GM21723 (cell line): ENCODE results near the gene ZNF180.
"Not testable (repeated sequence)": the region's sequence is repeated elsewhere in the genome, so short reads cannot be mapped to it uniquely, and the experiment has no call there.

Source experiments
- ATAC-seq: cut with Tn5 transposase; IDR thresholded peaks from one replicate; pipeline ENCODE4 v1.9.1; 2021; ENCODE audit warnings: mild to moderate bottlenecking, moderate library complexity; ENCODE audit not compliant: unreplicated experiment

Gene ZNF180

DNA sequence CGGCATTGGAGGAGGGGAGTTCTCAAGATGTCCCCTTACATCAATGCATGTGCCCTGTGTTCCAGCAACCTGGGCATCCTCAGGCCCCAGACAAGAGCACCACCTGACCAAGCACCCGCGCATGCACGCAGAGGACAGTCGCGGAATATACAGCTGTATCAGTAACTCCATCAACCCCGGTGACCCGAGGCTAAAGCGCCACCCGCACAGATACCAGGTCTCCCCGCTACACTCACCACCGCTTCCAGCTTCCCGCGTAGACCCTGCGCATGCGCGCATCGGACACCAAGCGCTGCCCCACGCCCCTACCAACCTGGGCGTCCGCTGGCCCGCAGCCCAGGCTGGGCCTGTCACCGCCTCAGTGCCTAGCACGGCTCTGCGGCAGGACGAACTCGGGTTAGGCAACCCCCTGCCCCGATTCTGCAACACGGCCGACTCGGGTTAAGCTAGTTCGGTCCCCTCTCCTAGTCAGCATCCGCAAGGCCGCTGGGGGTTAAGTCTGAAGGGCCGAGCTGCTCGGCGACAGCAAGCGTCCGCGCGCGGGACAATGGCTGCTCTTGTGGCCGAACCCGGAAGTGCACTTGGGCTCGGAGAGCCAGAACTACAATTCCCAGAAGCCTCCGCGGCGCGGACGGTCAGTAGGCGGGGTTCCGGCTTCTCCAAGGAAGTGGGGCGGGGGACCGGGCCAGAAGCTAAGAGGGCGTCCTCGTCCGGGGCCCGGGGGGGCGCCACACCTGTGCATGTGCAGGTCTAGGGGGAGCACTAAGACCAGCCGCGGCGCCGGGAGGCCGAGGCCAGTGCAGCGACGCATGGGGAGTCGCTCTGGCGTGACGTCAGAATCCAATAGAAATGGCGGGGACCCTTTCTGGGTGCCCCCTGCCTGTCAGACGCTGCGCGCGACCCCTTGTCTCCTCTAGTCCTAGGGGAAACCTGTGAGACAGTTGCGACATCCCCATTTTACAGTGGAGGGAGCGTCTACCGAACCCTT lies at the start of gene ZNF180:
TSS of gene ZNF180 (minus strand) at position 561 of the 988 bp plus-strand sequence. CDS start 3,188 bp downstream, outside the sequence.
- peak; percentile 81 for ATAC-seq

DNA sequence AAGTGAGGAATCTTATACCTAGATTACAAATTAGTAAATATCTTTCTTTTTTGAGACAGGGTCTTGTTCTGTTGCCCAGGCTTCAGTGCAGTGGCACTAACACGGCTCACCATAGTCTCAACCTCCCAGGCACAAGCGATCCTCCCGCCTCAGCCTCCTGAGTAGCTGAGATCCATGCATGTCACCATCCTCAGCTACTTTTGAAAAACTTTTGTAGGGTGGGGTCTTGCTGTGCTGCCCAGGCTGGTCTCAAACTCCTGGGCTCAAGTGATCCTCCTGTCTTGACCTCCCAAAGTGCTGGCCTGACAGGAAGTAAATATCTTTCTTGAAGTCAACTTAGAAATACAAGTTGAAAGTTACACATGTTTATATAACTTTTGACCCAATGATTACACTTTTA lies 49.2 kb upstream of the ZNF180 start:
- ATAC-seq, result no peak

DNA sequence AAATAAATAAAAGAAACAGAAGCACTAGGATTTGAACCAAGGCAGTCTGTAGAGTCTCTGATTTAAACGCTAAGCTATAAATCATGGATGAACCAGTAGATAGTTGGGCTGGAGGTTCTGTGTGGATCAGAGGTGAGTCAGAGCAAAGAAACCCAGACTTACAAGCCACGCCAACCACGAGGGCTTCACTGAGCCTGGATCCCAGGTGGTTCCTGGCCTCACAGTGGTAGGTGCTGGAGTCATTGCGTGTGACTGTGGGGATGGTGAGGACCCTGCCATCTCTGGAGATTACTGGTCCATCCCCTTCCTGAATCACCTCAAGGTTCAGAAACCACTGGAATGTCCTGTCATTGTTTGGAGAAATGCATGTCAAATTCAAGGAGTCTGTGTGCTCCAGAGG lies 48.4 kb upstream of the ZNF180 start:
- ATAC-seq, result no peak

DNA sequence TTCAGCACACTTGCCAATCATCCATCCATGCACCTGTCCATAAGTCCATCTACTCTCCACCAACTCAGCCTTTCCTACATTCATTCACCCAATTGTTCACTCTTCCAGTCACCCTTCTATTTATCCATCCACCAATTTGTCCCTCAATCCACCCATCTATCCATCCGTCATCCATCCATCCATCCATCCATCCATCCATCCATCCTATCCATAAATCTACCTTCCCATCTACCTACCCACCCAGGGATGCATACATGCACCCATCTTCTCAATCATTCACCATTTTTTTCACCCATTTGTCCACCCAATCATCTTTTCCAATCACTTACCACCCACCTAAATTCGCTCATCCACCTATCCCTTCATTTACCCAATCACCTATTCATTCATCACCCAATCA lies 43.7 kb upstream of the ZNF180 start:
- no peak for ATAC-seq

DNA sequence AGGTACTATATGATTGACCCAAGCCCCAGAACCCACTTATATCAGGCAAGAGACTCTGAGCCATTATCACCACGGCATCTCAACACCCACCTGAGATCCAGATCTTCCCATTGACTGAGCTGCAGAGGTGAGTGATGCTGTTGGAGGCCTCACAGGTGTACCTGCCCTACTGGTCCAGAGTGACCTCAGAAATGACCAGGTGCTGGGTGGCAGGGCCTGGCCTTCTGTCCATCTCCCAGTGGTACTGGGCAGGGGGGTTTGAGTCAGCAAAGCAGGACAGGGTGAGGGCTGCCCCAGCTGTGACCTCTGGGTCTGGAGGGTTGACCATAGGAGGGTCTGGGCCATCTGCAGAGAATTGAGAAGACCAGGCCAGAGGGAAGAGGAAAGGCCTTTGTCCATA lies 42.3 kb upstream of the ZNF180 start:
- no peak for ATAC-seq

DNA sequence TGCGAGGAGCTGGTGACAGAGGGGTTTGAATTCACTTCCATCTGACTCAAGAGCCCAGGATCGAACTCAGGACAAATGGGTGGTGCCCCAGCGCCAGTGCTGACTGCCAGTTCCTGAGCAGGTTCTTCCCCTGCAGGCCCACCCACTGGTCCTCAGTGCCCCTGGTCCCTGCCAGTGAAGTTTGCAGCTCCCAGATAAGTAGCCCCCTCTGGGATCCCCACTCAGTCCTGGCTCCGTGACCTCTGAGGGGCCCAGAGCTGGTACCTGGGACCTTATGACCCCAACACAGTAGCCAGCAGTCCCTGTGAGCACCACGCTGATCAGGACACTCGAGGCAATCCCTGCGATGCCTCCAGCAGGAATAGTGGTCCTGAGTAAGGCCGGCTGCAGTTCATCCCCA lies 40.4 kb upstream of the ZNF180 start:
- ATAC-seq, result no peak

DNA sequence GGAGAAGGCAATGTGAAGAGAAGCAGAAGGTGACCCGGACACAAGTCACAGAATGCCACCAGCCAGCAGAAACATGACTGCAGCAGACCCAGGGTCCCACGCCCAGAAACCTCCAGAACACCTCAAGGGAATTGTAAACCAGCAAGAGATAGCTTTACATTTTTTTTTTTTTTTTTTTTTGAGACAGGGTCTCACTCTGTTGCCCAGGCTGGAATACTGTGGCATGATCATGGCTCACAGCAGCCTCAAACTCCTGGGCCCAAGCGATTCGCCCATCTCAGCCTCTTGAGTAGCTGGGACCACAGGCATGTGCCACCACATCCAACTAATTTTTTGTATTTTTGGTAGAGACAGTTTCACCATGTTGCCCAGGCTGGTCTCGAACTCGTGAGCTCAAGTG lies 39.7 kb upstream of the ZNF180 start:
- no peak for ATAC-seq

DNA sequence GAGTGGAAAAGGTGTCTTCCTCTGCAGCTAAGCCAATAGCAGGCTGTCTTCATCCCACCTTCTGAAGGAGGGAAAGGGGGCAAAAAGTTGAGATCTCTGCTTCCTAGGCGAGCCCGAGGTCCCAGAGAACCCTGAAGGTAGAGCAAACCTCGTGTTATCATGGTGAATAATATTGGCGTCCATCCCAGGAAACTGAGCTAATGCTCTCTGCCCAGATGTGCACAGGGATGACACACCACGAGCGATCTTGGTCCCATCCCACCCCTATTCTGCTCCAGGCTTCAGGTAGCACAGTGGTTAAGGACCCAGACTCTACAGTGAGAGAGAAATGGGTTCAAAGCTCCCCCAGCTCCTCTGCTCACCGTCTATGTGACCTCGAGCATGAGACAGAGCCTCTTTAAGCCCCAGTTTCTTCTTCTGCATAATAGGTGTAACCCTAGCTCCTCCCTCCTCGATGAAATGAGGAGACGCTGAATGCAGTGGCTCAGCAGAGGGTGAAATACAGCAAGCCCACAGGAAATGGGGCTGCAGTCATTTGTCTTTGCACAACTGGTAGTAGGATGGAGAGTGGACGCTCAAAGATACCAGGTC lies 39.0 kb upstream of the ZNF180 start:
- no peak for ATAC-seq

DNA sequence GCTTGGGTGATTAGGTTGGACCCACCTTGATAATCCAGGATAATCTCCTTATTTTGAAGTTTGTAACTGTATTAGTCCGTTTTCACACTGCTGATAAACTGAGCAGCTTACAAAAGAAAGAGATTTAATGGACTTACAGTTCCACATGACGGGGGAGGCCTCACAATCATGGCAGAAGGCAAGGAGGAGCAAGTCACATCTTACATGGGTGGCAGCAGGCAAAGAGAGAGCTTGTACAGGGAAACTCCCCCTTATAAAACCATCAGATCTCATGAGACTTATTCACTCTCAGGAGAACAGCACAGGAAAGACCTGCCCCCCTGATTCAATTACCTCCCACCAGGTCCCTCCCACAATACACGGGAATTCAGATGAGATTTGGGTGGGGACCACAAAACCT lies 35.0 kb upstream of the ZNF180 start:
- ATAC-seq, result not testable (repeated sequence)

DNA sequence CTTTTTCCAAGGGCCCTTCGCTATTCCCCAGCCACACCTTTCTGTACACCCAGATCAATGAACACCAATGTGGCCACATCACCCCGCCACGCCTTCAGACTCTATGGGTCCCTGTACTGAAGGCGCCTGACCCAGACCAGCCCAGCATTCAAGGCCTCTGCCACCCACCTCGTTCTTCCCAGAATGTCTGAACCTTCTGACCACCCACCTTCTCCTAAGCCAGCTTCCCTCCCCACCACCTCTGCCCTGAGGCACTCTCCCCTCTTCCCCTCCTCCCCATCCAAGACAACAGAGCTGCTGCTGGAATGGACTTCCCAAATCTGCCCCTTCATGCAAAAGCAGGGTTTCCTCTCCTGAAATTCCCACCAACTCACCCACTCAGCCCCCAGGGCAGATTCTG lies 32.5 kb upstream of the ZNF180 start:
- ATAC-seq, result no peak

DNA sequence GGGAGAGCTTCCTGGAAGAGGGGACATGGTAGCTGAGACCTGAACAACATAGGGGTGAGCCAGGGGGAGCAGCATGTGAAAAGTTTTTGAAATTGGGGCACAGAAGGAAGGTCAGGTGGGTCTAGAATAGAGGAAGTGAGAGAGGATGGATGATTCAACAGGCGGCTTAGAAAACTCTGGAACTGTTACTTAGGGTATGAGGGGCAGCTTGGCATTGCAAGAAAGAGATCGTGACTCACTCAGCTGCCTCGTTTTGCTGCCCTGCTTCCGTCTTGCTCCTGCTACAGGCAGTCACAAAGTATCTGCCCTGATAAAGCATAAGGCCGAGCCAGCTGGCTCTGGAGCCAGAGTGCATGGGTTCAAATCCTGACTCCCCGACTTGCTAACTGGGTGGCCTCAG lies 30.5 kb upstream of the ZNF180 start:
- ATAC-seq, result no peak

DNA sequence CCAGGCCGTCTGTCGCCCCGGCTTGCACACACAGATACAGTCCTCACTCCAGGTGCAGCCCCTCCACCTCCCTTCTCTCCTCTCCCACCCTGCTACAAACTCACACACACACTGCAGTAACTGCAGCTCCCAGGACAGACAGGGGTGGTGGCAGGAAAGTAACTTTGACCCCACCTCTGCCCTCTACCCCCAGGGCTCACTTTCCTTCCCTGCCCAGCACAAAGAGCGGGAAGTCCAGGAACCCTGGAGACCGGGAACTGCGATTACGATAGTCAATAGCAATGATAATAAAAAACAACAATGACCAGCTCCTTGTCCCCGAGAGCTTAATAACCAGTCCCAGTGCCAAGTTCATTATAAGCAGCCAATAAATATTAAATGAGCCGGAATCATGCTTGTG lies 29.2 kb upstream of the ZNF180 start, which contains the start of gene CEACAM20:
TSS of gene CEACAM20 (minus strand) at position 140 of the 400 bp plus-strand sequence. CDS start 166 bp downstream, outside the sequence.
- no peak for ATAC-seq

DNA sequence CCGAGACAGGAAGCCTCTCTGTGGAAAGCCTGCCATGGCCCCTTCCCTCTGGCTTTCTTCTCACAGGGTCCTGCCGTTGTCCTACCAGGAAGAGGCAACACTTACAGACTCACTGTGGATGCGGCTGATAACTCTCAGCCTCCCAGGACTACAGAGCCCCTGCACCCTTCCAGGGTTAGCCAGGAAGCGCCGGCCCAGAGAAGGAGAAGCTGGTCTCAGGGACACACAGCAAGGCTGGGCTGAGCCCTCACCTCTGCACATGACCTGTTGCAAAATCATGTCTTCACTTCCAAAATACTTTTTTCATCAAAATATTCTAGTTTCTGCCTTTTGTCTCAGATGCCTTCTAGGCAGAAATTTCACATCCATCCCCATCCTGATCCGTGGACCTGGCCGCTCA lies 27.2 kb upstream of the ZNF180 start:
- no peak for ATAC-seq

DNA sequence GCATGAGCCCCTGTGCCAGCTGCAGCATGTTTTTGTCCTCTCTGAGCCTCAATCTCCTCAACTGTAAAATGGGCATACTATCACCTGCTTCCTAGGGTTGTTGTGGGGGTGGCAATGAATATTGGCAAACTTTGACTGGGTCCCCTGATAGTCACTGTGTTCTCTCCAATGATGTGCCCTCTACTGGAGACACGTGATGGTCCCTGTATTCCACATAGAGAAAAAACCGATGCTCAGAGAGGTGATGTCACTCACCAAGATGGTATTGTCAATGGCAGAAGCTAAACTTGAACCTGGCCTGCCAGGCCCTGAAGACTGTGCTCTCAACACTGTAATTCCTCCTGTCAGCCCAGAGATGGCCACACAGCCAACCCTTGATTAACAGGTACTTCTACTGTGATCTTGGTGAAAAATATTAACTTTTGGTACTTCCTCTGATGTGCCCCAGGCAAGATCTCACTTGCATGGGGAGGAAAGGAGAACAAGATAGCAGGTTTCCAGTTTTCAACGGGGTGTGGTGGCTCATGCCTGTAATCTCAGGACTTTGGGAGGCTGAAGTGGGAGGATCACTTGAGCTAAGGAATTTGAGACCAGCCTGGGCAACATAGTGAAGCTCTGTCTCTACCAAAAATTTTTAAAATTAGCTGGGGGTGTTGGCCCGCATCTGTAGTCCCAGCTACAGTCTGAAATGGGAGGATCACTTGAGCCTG lies 25.6 kb upstream of the ZNF180 start:
- no peak for ATAC-seq

DNA sequence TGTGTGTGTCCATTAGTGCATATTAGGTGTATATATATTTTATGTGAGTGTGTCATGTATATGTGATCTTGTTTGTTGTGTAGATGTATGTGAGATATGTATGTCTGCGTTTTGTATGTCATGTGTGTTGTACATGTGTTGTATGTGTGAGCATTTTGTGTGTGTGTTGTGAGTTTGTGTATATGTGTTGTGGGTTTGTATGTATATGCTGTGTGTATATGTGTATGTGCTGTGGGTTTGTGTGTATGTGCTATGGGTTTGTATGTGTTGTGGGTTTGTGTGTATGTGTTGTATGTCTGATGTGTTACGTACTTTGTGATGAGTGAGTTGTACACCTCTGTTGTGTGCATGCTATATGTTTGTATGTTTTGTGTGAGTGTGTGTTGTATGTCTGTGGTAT lies 21.0 kb upstream of the ZNF180 start:
- ATAC-seq, result no peak

DNA sequence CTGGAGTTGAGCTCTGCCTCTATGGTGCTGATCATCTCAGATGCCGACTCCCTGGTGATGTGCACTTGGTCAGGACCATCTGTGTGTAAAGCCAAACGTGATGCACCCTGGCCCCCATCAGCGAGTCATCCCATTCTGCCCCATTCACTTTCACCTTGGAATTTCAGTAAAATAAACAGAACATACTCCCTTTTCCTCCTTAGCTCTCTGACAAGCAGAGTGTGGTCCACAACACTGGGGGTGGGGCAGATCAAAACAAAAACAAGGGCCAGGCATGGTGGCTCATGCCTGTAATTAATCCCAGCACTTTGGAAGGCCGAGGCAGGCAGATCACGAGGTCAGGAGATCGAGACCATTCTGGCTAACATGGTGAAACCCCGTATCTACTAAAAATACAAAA lies 16.8 kb upstream of the ZNF180 start:
- no peak for ATAC-seq

DNA sequence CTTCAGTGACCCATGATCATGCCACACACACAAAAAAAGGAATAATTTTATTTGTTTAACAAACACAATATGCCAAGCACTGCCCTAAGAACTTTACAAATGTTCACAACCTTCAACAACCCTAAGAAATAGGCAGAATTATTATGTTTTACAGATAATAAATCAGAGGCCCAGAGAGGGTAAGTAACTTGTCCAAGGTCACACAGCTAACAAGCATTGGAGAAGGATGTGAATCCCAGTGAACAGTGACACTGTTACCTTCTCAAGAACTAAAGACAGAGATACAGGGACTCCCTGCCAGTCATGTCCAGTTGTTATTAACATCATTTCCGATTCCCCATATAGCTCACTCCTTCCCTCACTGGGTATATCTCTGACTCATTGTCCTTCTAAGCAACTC lies 15.6 kb upstream of the ZNF180 start:
- no peak for ATAC-seq

DNA sequence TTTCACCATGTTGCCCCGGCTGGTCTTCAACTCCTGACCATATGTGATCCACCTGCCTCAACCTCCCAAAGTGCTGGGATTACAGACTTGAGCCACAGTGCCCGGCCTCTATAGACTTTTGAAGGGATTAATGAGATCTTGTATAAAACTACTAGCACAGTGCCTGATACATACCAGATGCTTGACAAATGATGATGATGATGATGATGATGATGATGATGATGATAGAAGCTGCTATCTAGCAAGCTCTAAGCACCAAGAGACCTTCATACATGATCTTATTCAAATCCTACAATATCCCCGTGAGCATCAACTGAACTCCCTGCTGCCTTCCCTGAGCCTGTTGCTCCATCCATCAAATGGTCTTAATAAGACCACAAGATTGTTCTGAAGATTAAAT lies 14.7 kb upstream of the ZNF180 start:
- ATAC-seq, result no peak

DNA sequence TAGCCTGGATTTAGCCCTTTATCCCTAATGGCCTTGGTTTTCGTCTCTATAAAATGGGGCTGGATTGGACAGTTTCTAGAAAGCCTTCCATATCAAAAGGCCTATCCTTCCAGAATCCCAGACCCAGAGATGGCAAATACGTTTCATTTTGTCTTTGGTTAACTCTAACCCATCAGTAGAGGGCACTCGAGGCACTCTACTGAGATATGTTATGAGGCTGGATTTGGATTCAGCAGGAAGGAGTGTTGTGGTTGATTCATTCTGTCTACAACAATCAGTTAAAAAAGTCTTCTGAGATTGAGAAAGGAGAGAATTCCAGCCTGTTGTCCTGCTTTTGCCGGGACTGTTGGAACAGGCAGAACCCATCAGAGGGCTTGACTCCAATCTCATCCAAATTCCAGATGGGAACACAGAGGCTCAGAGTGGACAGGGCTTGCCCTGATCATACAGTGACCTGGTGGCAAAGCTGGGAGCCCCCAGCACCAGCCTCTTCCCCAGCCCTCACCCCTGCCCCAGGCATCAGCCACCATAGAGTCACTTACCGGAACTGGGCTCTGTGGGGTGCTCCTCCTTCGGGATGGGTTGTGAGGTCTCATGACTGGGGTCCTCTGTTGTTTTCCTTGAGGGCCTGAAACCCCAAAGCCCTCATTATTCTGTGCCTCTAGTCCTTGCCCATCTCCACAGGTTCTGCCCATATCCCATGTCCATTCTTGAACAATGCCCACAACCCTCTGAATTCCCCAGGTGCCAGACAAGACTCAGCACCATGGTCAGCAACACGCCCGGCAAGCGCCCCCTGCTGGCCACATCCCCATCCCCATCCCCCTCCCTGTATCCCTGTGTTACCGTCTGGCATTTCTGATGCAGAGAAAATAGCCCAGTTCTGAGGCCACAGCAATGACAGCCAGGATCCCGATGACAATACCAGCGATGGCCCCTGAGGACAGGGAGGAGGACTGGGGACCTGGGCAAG lies 12.3 kb upstream of the ZNF180 start:
- ATAC-seq, result no peak

DNA sequence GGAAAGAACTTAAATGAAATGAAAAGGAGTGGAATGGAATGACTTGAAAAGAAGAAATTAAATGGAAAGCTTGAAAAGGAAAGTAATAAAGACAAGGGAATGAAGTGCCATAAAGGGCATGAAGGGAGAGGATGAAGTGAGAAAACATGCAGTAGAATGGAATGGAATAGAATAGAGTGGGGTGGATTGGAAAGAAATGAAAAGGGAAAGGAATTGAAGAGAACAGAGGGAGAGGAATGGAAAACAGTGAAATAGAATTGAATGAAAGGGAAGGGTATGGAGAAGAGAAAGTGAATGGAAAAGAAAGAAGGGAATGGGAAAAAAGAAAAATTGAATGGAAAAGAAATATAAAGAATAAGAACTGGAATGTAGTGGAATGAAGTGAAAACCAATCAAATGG lies 9.2 kb upstream of the ZNF180 start:
- no peak for ATAC-seq
